ENCODE data around the gene IFRD2.
"Not testable (repeated sequence)": the region's sequence is repeated elsewhere in the genome, so short reads cannot be mapped to it uniquely, and the experiment has no call there.

- TF ChIP-seq FOXP2 (optimal IDR thresholded peaks at IDR 0.05; ENCODE audit: control extremely low read depth, extremely low read length, insufficient read depth); POLR2AphosphoS5 (IDR thresholded peaks at IDR 0.05; ENCODE audit: borderline replicate concordance, low read depth, low read length): not testable (repeated sequence)
Measured at GRCh38 chr3:50312041-50312440, 19.8 kb upstream of the IFRD2 start.
